ENCODE measurements around the gene STOX2. TPM values are rescaled to one million over a fixed set of nuclear protein-coding genes. Genes with fewer than 3 reads are reported as not detected.

The STOX2 gene
- total and polyA plus RNA-seq, 12 donors = 1.1 to 12.9 (median 5.2) TPM

- DNase-seq = no peak
- Histone ChIP-seq H3K4me3 (no peak overlapping the region), H3K36me3 (replicated peaks in 1 of 2) (no peaks in the 10 kb centered on the region), H3K27me3 (no peaks in the 10 kb centered on the region), H3K27ac (no peak overlapping the region), H3K4me1 (replicated peaks in 1 of 2) (peaks cover under 1 to 5% of the 10 kb centered on the region in 2 donors), H3K9me3 (replicated peaks in 1 of 3) (no peaks in the 10 kb centered on the region)
- intact Hi-C loops (cut with DNase I) = no loop called here
- TF ChIP-seq CTCF (IDR thresholded peaks at IDR 0.05) = no peak
- no peak for TF ChIP-seq POLR2A (IDR thresholded peaks at IDR 0.05)
- 92 to 93% (median 92%) methylated on average over 6 of the region's 6 CpGs for WGBS, 4 donors
Measured at GRCh38 chr4:183993676-183994075, 88.6 kb downstream of the STOX2 start.

GRCh38 chr4:183995570-183995969 is 90.5 kb downstream of the STOX2 start:
- Histone ChIP-seq H3K4me1 (replicated peaks in 1 of 2) (no peaks in the 10 kb centered on the region), H3K27me3 (no peaks in the 10 kb centered on the region), H3K36me3 (replicated peaks in 1 of 2) (no peaks in the 10 kb centered on the region), H3K4me3 (no peak overlapping the region), H3K9me3 (replicated peaks in 1 of 3) (no peaks in the 10 kb centered on the region), H3K27ac (no peak overlapping the region)
- 86 to 91% (median 88%) methylated on average over 11 of the region's 11 CpGs for WGBS, 4 donors
- intact Hi-C loops (cut with DNase I) = no loop called here
- TF ChIP-seq CTCF (IDR thresholded peaks at IDR 0.05) (no peak), POLR2A (IDR thresholded peaks at IDR 0.05) (no peak)
- no peak for DNase-seq

GRCh38 chr4:183996868-183997267 is 91.8 kb downstream of the STOX2 start:
- Histone ChIP-seq H3K36me3 (replicated peaks in 1 of 2) (no peaks in the 10 kb centered on the region), H3K27ac (no peak overlapping the region), H3K27me3 (no peaks in the 10 kb centered on the region), H3K9me3 (replicated peaks in 1 of 3) (no peaks in the 10 kb centered on the region), H3K4me1 (replicated peaks in 1 of 2) (no peaks in the 10 kb centered on the region), H3K4me3 (no peak overlapping the region)
- DNase-seq = no peak
- intact Hi-C loops (cut with DNase I) = no loop called here
- TF ChIP-seq POLR2A (IDR thresholded peaks at IDR 0.05) (no peak), CTCF (IDR thresholded peaks at IDR 0.05) (no peak)
- 80 to 90% (median 86%) methylated on average over 4 of the region's 4 CpGs for WGBS, 4 donors

GRCh38 chr4:183999435-183999834 is 94.3 kb downstream of the STOX2 start:
- no peaks in the 10 kb centered on the region for H3K4me1 ChIP-seq (replicated peaks in 1 of 2)
- intact Hi-C loops (cut with DNase I) = no loop called here
- no peaks in the 10 kb centered on the region for H3K27me3 ChIP-seq
- H3K9me3 ChIP-seq (replicated peaks in 1 of 3) = no peaks in the 10 kb centered on the region
- H3K4me3 ChIP-seq = no peak overlapping the region
- H3K27ac ChIP-seq = no peak overlapping the region
- DNase-seq = no peak
- no peak for TF ChIP-seq CTCF (IDR thresholded peaks at IDR 0.05)
- TF ChIP-seq POLR2A (IDR thresholded peaks at IDR 0.05) = no peak
- WGBS, 4 donors = 90 to 96% (median 94%) methylated on average over 6 of the region's 6 CpGs
- H3K36me3 ChIP-seq (replicated peaks in 1 of 2) = no peaks in the 10 kb centered on the region
